ENCODE results near the gene TSPAN8. TPM values are rescaled to one million over a fixed set of nuclear protein-coding genes. Genes with fewer than 3 reads are reported as not detected.

TSPAN8 gene
- total and polyA plus RNA-seq, 10 of the 15 experiments (the other 5 are each of a cell fraction or from before 2014, with no cell fraction given): 0.16 to 0.49 TPM; not detected in 8

DNA sequence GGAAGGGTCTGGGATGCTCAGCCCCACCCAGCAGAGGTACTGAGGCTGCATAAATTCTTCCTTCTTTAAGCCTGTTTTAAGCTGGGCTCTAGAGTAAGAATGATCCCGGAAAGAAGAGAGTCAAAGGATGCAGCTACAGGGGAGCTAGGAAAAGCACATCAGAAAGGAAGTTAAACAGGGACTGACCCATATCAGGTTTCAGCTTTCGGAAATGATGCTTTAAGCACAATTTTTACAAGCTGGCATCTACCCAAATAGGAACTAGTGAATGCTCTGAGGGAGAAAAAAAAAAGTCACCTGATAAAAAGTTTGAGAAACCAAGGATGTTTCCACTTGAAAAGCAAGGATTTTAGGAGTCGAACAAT, 22.0 kb downstream of the TSPAN8 start:
- RAD21 ChIA-PET (ENCODE audit: unreplicated experiment): no interaction called here
- H3K27ac ChIP-seq (ENCODE audit: control insufficient read depth, insufficient read depth): no peak overlapping the region
- SMC1A ChIA-PET (ENCODE audit: uncharacterized antibody, unreplicated experiment): no interaction called here
- intact Hi-C loops (cut with micrococcal nuclease; ENCODE audit: unreplicated experiment) (no loop called here), in situ Hi-C loops (cut with MboI) (no loop called here)
- H3K9ac ChIP-seq (ENCODE audit: control insufficient read depth, insufficient read depth, low read length): no peak overlapping the region
- H3K4me1 ChIP-seq (ENCODE audit: control insufficient read depth, insufficient read depth, low read length): no peaks in the 10 kb centered on the region
- TF ChIP-seq LARP7 (IDR thresholded peaks at IDR 0.05) (no peak), MEF2B (IDR thresholded peaks at IDR 0.05; ENCODE audit: partially characterized antibody, poor library complexity, severe bottlenecking) (no peak), BMI1 (IDR thresholded peaks at IDR 0.05; ENCODE audit: borderline replicate concordance) (no peak), NR2F1 (conservative IDR thresholded peaks at IDR 0.05) (no peak), RUNX3 (IDR thresholded peaks at IDR 0.05; ENCODE audit: low read length) (no peak)
- TF ChIP-seq, protein P1, sequence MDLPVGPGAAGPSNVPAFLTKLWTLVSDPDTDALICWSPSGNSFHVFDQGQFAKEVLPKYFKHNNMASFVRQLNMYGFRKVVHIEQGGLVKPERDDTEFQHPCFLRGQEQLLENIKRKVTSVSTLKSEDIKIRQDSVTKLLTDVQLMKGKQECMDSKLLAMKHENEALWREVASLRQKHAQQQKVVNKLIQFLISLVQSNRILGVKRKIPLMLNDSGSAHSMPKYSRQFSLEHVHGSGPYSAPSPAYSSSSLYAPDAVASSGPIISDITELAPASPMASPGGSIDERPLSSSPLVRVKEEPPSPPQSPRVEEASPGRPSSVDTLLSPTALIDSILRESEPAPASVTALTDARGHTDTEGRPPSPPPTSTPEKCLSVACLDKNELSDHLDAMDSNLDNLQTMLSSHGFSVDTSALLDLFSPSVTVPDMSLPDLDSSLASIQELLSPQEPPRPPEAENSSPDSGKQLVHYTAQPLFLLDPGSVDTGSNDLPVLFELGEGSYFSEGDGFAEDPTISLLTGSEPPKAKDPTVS (IDR thresholded peaks at IDR 0.05; ENCODE audit: low read depth, low read length): no peak
- TF ChIP-seq, protein P2, sequence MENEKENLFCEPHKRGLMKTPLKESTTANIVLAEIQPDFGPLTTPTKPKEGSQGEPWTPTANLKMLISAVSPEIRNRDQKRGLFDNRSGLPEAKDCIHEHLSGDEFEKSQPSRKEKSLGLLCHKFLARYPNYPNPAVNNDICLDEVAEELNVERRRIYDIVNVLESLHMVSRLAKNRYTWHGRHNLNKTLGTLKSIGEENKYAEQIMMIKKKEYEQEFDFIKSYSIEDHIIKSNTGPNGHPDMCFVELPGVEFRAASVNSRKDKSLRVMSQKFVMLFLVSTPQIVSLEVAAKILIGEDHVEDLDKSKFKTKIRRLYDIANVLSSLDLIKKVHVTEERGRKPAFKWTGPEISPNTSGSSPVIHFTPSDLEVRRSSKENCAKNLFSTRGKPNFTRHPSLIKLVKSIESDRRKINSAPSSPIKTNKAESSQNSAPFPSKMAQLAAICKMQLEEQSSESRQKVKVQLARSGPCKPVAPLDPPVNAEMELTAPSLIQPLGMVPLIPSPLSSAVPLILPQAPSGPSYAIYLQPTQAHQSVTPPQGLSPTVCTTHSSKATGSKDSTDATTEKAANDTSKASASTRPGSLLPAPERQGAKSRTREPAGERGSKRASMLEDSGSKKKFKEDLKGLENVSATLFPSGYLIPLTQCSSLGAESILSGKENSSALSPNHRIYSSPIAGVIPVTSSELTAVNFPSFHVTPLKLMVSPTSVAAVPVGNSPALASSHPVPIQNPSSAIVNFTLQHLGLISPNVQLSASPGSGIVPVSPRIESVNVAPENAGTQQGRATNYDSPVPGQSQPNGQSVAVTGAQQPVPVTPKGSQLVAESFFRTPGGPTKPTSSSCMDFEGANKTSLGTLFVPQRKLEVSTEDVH (IDR thresholded peaks at IDR 0.05; ENCODE audit: low read depth, partially characterized antibody): no peak
- TF ChIP-seq, protein P3, sequence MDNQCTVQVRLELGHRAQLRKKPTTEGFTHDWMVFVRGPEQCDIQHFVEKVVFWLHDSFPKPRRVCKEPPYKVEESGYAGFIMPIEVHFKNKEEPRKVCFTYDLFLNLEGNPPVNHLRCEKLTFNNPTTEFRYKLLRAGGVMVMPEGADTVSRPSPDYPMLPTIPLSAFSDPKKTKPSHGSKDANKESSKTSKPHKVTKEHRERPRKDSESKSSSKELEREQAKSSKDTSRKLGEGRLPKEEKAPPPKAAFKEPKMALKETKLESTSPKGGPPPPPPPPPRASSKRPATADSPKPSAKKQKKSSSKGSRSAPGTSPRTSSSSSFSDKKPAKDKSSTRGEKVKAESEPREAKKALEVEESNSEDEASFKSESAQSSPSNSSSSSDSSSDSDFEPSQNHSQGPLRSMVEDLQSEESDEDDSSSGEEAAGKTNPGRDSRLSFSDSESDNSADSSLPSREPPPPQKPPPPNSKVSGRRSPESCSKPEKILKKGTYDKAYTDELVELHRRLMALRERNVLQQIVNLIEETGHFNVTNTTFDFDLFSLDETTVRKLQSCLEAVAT (IDR thresholded peaks at IDR 0.05): no peak
- CTCF ChIA-PET: interaction anchor here (0.6 kb wide), 1 partner anchor 802 kb away, joined by 3 read pairs; no protein-coding TSS in a partner anchor
- no peak overlapping the region for H3K4me2 ChIP-seq (ENCODE audit: control insufficient read depth, insufficient read depth)
- ATAC-seq (no peak), DNase-seq (ENCODE audit: low read depth, low spot score) (no peak), FAIRE-seq (no peak)
- H2AFZ ChIP-seq (ENCODE audit: control insufficient read depth, low read depth, low read length): no peak overlapping the region
- no peaks in the 10 kb centered on the region for H3K79me2 ChIP-seq (ENCODE audit: control insufficient read depth, insufficient read depth, low read length)
- H4K20me1 ChIP-seq (ENCODE audit: control insufficient read depth, insufficient read depth): no peaks in the 10 kb centered on the region
- no peaks in the 10 kb centered on the region for H3K9me3 ChIP-seq (replicated peaks; ENCODE audit: control insufficient read depth, insufficient read depth, low read length)
- no peaks in the 10 kb centered on the region for H3K36me3 ChIP-seq (ENCODE audit: control insufficient read depth in 2 of 2, insufficient read depth in 2 of 2, low read length in 1 of 2)
- H3K4me3 ChIP-seq: no peak overlapping the region
- POLR2A ChIA-PET: no interaction called here
- H3K27me3 ChIP-seq (replicated peaks in 1 of 2; ENCODE audit: control insufficient read depth in 2 of 2, insufficient read depth in 2 of 2, low read length in 1 of 2): no peaks in the 10 kb centered on the region
- WGBS (ENCODE audit: insufficient coverage, insufficient replicate concordance, low lambda C conversion rate, missing lambda C conversion rate): 11% methylated on average over 3 of the region's 3 CpGs
- BruUV-seq (replicated peaks): no TSS peak
